Daoy (cell line): ENCODE results near the gene RPGRIP1L. TPM values are rescaled to one million over a fixed set of nuclear protein-coding genes. Genes with fewer than 3 reads are reported as not detected.
"Not testable (repeated sequence)": the region's sequence is repeated elsewhere in the genome, so short reads cannot be mapped to it uniquely, and the experiment has no call there.

Experiments used
- DNase-seq: peaks from one replicate; pipeline ENCODE4 v3.0.0-alpha.2; 2015; ENCODE audit warnings: low read depth
- total RNA-seq: library from RNA; depleted of rRNA; stranded (reverse); fragments of >200 nt; shearing (Covaris generic); gene quantifications from 2 replicates; pipeline ENCODE4 v1.2.3, GENCODE V29; 2014

Gene RPGRIP1L
- total RNA-seq, 1 experiment from 2014 or later: 5.3 TPM

GRCh38 chr16:53712065-53712464 is 8.4 kb upstream of the RPGRIP1L start:
- DNase-seq: no peak

- no peak for DNase-seq
These were observed 7.7 kb upstream of the RPGRIP1L start for GRCh38 chr16:53711390-53711789.

GRCh38 chr16:53708490-53708889 is 4.8 kb upstream of the RPGRIP1L start:
- no peak for DNase-seq

- DNase-seq: no peak
These were observed 4.0 kb upstream of the RPGRIP1L start for GRCh38 chr16:53707671-53708070.

- DNase-seq: no peak
These were observed 770 bp upstream of the RPGRIP1L start for GRCh38 chr16:53704445-53704813.

- not testable (repeated sequence) for DNase-seq
These were observed 5.4 kb downstream of the RPGRIP1L start for GRCh38 chr16:53698271-53698670.

GRCh38 chr16:53695070-53695469 is 8.6 kb downstream of the RPGRIP1L start:
- peak; percentile 55 for DNase-seq

GRCh38 chr16:53693320-53693719 is 10.3 kb downstream of the RPGRIP1L start:
- no peak for DNase-seq

- peak; percentile 15 for DNase-seq
These were observed 11.5 kb downstream of the RPGRIP1L start for GRCh38 chr16:53692146-53692545.

GRCh38 chr16:53690771-53691170 is 12.9 kb downstream of the RPGRIP1L start:
- DNase-seq: no peak

GRCh38 chr16:53689636-53690035 is 14.0 kb downstream of the RPGRIP1L start:
- no peak for DNase-seq

GRCh38 chr16:53686710-53687109 is 16.9 kb downstream of the RPGRIP1L start:
- no peak for DNase-seq

GRCh38 chr16:53685334-53685733 is 18.3 kb downstream of the RPGRIP1L start:
- not testable (repeated sequence) for DNase-seq

- DNase-seq: no peak
These were observed 22.3 kb downstream of the RPGRIP1L start for GRCh38 chr16:53681354-53681753.

GRCh38 chr16:53680756-53681155 is 22.9 kb downstream of the RPGRIP1L start:
- no peak for DNase-seq

- no peak for DNase-seq
These were observed 24.8 kb downstream of the RPGRIP1L start for GRCh38 chr16:53678756-53679343.

- DNase-seq: no peak
These were observed 25.5 kb downstream of the RPGRIP1L start for GRCh38 chr16:53678155-53678554.

GRCh38 chr16:53673189-53673588 is 30.5 kb downstream of the RPGRIP1L start:
- no peak for DNase-seq

GRCh38 chr16:53672461-53672860 is 31.2 kb downstream of the RPGRIP1L start:
- DNase-seq: no peak

- no peak for DNase-seq
These were observed 34.8 kb downstream of the RPGRIP1L start for GRCh38 chr16:53668869-53669268.

GRCh38 chr16:53666786-53667415 is 36.8 kb downstream of the RPGRIP1L start:
- no peak for DNase-seq

- peak; percentile 79 for DNase-seq
These were observed 38.8 kb downstream of the RPGRIP1L start for GRCh38 chr16:53664724-53665345.

- no peak for DNase-seq
These were observed 41.6 kb downstream of the RPGRIP1L start for GRCh38 chr16:53662072-53662471.
